HEK293 (cell line): ENCODE data around the gene P2RX4.

ENCODE experiments used
- CTCF ChIA-PET: fragments of 350-600 bp; formaldehyde crosslinking; extraction: SDS; loops from one replicate; lab custom pipeline; 2021; ENCODE audit warnings: antibody characterized with exemption; lab: Yijun Ruan, JAX
- POLR2A ChIA-PET: fragments of 300-600 bp; formaldehyde crosslinking; extraction: SDS; loops from one replicate; lab custom pipeline; 2020; ENCODE audit warnings: antibody characterized with exemption, inconsistent platforms; lab: Yijun Ruan, JAX
- H3K27ac ChIP-seq: fragments of 200-500 bp; sonication (Bioruptor generic); 2 replicates; pipeline ENCODE4 v1.5.1; 2014; ENCODE audit warnings: low read depth, low read length, control low read depth, inconsistent platforms; ENCODE audit errors: extremely low read depth
- H3K36me3 ChIP-seq, 2 experiments: fragments of 200-500 bp in 1 of 2; sonication (Bioruptor generic) in 1 of 2; 1 replicate in 1 of 2; 2 replicates in 1 of 2; pipeline ENCODE4 v1.5.1; 2014 to 2017; ENCODE audit warnings: inconsistent platforms in 2 of 2, low read length in 2 of 2; ENCODE audit not compliant: control insufficient read depth in 2 of 2, insufficient read depth in 1 of 2
- H3K4me1 ChIP-seq: fragments of 200-500 bp; sonication (Bioruptor generic); 2 replicates; pipeline ENCODE4 v1.5.1; 2014; ENCODE audit warnings: mild to moderate bottlenecking, low read length, inconsistent platforms; ENCODE audit not compliant: control insufficient read depth, insufficient read depth
- H3K4me3 ChIP-seq: 2 replicates; pipeline ENCODE4 v1.5.1; 2011; ENCODE audit warnings: low read depth, mild to moderate bottlenecking, control low read depth, low read length, moderate library complexity
- H3K9me3 ChIP-seq: fragments of 200-500 bp; sonication (Bioruptor generic); 2 replicates; pipeline ENCODE4 v1.5.1; 2014; ENCODE audit warnings: low read depth, low read length, inconsistent platforms; ENCODE audit not compliant: control insufficient read depth, insufficient read depth
- GFI1B ChIP-seq: fragments of 450-650 bp; formaldehyde crosslinking; IDR thresholded peaks from 2 replicates; pipeline ENCODE4 v1.5.1; 2016; ENCODE audit warnings: missing biosample characterization, missing genetic modification characterization
- HOXD13 ChIP-seq: sonication (generic); formaldehyde crosslinking; IDR thresholded peaks from 2 replicates; pipeline ENCODE4 v1.8.0; 2022; ENCODE audit warnings: missing genetic modification reagents, borderline replicate concordance
- KLF17 ChIP-seq: fragments of 450-650 bp; formaldehyde crosslinking; IDR thresholded peaks from 2 replicates; pipeline ENCODE4 v1.5.1; 2016; ENCODE audit warnings: missing biosample characterization, missing genetic modification characterization
- REST ChIP-seq: fragments of 450-650 bp; formaldehyde crosslinking; IDR thresholded peaks from 2 replicates; pipeline ENCODE4 v1.5.1; 2016; ENCODE audit warnings: missing biosample characterization, missing genetic modification characterization
- ZBTB6 ChIP-seq: fragments of 450-650 bp; formaldehyde crosslinking; IDR thresholded peaks from 2 replicates; pipeline ENCODE4 v1.5.1; 2017; ENCODE audit warnings: missing biosample characterization, missing genetic modification characterization
- ZIC2 ChIP-seq: fragments of 450-650 bp; formaldehyde crosslinking; IDR thresholded peaks from 2 replicates; pipeline ENCODE4 v1.5.1; 2016; ENCODE audit warnings: missing biosample characterization, missing genetic modification characterization
- ZNF26 ChIP-seq: fragments of 450-650 bp; formaldehyde crosslinking; IDR thresholded peaks from 2 replicates; pipeline ENCODE4 v1.5.1; 2016; ENCODE audit warnings: missing biosample characterization, missing genetic modification characterization
- ZNF404 ChIP-seq: fragments of 450-650 bp; formaldehyde crosslinking; IDR thresholded peaks from 2 replicates; pipeline ENCODE4 v1.5.1; 2017; ENCODE audit warnings: missing biosample characterization, missing genetic modification characterization
- ZNF561 ChIP-seq: fragments of 450-650 bp; IDR thresholded peaks from 2 replicates; pipeline ENCODE4 v1.5.1; 2018; ENCODE audit warnings: missing biosample characterization, missing genetic modification characterization, borderline replicate concordance
- ZNF610 ChIP-seq: fragments of 450-650 bp; formaldehyde crosslinking; IDR thresholded peaks from 2 replicates; pipeline ENCODE4 v1.5.1; 2016; ENCODE audit warnings: missing biosample characterization, missing genetic modification characterization, borderline replicate concordance
- ZNF776 ChIP-seq: fragments of 450-650 bp; formaldehyde crosslinking; IDR thresholded peaks from 2 replicates; pipeline ENCODE4 v1.5.0; 2017; ENCODE audit warnings: missing biosample characterization, missing genetic modification characterization, borderline replicate concordance
- ZSCAN4 ChIP-seq: fragments of 450-650 bp; formaldehyde crosslinking; IDR thresholded peaks from 2 replicates; pipeline ENCODE4 v1.5.1; 2017; ENCODE audit warnings: missing biosample characterization, missing genetic modification characterization

The P2RX4 gene

GRCh38 chr12:121232977-121233627, 23.2 kb downstream of the P2RX4 start:
- H3K27ac ChIP-seq = no peak overlapping the region
- ChIA-PET POLR2A (no interaction called here), CTCF (interaction anchor here (0.7 kb wide), 1 partner anchor 925 kb away, joined by 3 read pairs; no protein-coding TSS in a partner anchor)
- TF ChIP-seq GFI1B (tag by site-specific recombination) (no peak), ZIC2 (tag by site-specific recombination) (no peak), ZNF561 (tag by site-specific recombination) (no peak), ZNF26 (tag by site-specific recombination) (no peak)
- H3K9me3 ChIP-seq = no peaks in the 10 kb centered on the region
- peaks cover 8 to 57% of the 10 kb centered on the region in 2 experiments; a peak in 2 of 3 replicates for H3K36me3 ChIP-seq
- no peak overlapping the region for H3K4me3 ChIP-seq
- no peaks in the 10 kb centered on the region for H3K4me1 ChIP-seq

- POLR2A ChIA-PET = no interaction called here
- Histone ChIP-seq H3K27ac (no peak overlapping the region), H3K4me3 (no peak overlapping the region), H3K4me1 (no peaks in the 10 kb centered on the region), H3K9me3 (no peaks in the 10 kb centered on the region), H3K36me3 (peaks cover 8 to 59% of the 10 kb centered on the region in 2 experiments; a peak in 2 of 3 replicates)
- CTCF ChIA-PET = interaction anchor here (0.7 kb wide), 1 partner anchor 926 kb away, joined by 3 read pairs; no protein-coding TSS in a partner anchor
- TF ChIP-seq REST (no peak), ZNF610 (no peak), ZSCAN4 (tag by site-specific recombination) (no peak)
Measured at GRCh38 chr12:121233628-121234020, 23.7 kb downstream of the P2RX4 start.

GRCh38 chr12:121236776-121237175, 26.8 kb downstream of the P2RX4 start:
- ChIA-PET CTCF (no interaction called here), POLR2A (no interaction called here)
- Histone ChIP-seq H3K27ac (no peak overlapping the region), H3K36me3 (peaks cover 8 to 56% of the 10 kb centered on the region in 2 experiments; a peak in 2 of 3 replicates), H3K4me3 (no peak overlapping the region), H3K4me1 (no peaks in the 10 kb centered on the region), H3K9me3 (no peaks in the 10 kb centered on the region)
- TF ChIP-seq KLF17 (tag by site-specific recombination) (no peak), HOXD13 (CRISPR knock-in tag) (no peak), ZNF776 (tag by site-specific recombination) (no peak), ZNF404 (tag by site-specific recombination) (no peak), ZBTB6 (tag by site-specific recombination) (no peak)
